Measurements from ENCODE around the gene OR6P1. TPM values are rescaled to one million over a fixed set of nuclear protein-coding genes. Genes with fewer than 3 reads are reported as not detected.
A peak's percentile ranks its signal among the peaks of the same experiment; 100 is the strongest.

The OR6P1 gene
- total RNA-seq, 3 donors from 2014 or later (not counting 1 experiment from before 2014, with no cell fraction given): not detected

DNA sequence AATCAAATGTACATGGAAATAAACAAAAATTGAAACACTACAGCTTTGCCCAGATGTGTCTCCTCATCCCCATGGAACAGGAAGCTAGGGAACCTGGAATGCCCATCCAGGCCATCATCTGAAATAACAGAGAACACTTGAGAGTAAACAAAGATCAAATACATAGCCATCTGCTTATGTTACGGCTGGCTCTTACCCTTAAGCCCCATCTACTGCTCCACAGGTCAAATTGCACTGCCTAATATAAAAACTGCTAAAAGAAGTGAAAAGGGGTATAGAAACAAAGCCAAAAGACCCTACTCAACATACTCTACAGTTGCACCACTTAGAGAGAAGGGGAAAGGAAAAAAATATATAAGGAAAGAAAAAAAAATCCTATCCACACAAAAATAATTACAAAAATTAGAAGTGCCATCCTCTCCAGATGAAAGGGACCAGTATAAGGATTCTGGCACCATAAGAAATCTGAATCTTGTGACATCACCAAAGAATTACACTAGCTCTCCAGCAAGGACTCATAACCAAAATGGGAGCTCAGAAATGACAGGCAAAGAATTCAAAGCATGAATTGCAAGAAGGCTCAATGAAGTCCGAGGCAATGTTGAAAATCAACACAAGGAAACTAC is 43.1 kb downstream of the OR6P1 start:
- Mint-ChIP-seq H3K9me3 (peaks cover 0 to 2% of the 10 kb centered on the region in 2 donors), H3K27me3 (ENCODE audit: low read depth in 2 of 2) (peaks cover 44 to 77% of the 10 kb centered on the region in 2 donors), H3K27ac (no peak overlapping the region), H3K4me3 (no peak overlapping the region), H3K4me1 (no peaks in the 10 kb centered on the region), H3K36me3 (peaks cover 9% of the 10 kb centered on the region)
- Histone ChIP-seq H3K27ac (ENCODE audit: low read length) (no peak overlapping the region), H3K27me3 (ENCODE audit: control insufficient read depth, insufficient read depth, low read length) (peaks cover 13% of the 10 kb centered on the region), H3K4me1 (ENCODE audit: control insufficient read depth, insufficient read depth, low read length) (no peaks in the 10 kb centered on the region), H3K9me3 (ENCODE audit: control insufficient read depth, insufficient read depth, low read length) (no peaks in the 10 kb centered on the region), H3K36me3 (ENCODE audit: control insufficient read depth, insufficient read depth, low read length) (no peaks in the 10 kb centered on the region), H3K4me3 (ENCODE audit: low read length) (no peak overlapping the region)
- intact Hi-C loops (cut with micrococcal nuclease): no loop called here
- peak in 2 of 3 donors; percentile 41 to 58 for ATAC-seq
- 48% methylated on average over 2 of the region's 2 CpGs for WGBS (ENCODE audit: insufficient coverage)
- peak in 1 of 2 donors; percentile 67 for DNase-seq
- peak; percentile 28 for TF ChIP-seq CTCF (IDR thresholded peaks at IDR 0.05)

- no peaks in the 10 kb centered on the region for H3K9me3 Mint-ChIP-seq
- Histone ChIP-seq H3K9me3 (ENCODE audit: control insufficient read depth, insufficient read depth, low read length) (no peaks in the 10 kb centered on the region), H3K36me3 (ENCODE audit: control insufficient read depth, insufficient read depth, low read length) (no peaks in the 10 kb centered on the region), H3K27me3 (ENCODE audit: control insufficient read depth, insufficient read depth, low read length) (peaks cover 10% of the 10 kb centered on the region), H3K4me3 (ENCODE audit: low read length) (no peak overlapping the region), H3K4me1 (ENCODE audit: control insufficient read depth, insufficient read depth, low read length) (no peaks in the 10 kb centered on the region), H3K27ac (ENCODE audit: low read length) (no peak overlapping the region)
- no peak for DNase-seq
- no peak overlapping the region for H3K4me3 Mint-ChIP-seq
- peaks cover 22 to 68% of the 10 kb centered on the region in 2 donors for H3K27me3 Mint-ChIP-seq (ENCODE audit: low read depth in 2 of 2)
- intact Hi-C loops (cut with micrococcal nuclease): no loop called here
- H3K36me3 Mint-ChIP-seq: no peaks in the 10 kb centered on the region
- no peak for ATAC-seq
- no peak overlapping the region for H3K27ac Mint-ChIP-seq
- TF ChIP-seq CTCF (IDR thresholded peaks at IDR 0.05): no peak
- 85% methylated on average over 1 of the region's 2 CpGs for WGBS (ENCODE audit: insufficient coverage)
- H3K4me1 Mint-ChIP-seq: no peaks in the 10 kb centered on the region
Measured at GRCh38 chr1:158521666-158522058, 48.7 kb downstream of the OR6P1 start.

DNA sequence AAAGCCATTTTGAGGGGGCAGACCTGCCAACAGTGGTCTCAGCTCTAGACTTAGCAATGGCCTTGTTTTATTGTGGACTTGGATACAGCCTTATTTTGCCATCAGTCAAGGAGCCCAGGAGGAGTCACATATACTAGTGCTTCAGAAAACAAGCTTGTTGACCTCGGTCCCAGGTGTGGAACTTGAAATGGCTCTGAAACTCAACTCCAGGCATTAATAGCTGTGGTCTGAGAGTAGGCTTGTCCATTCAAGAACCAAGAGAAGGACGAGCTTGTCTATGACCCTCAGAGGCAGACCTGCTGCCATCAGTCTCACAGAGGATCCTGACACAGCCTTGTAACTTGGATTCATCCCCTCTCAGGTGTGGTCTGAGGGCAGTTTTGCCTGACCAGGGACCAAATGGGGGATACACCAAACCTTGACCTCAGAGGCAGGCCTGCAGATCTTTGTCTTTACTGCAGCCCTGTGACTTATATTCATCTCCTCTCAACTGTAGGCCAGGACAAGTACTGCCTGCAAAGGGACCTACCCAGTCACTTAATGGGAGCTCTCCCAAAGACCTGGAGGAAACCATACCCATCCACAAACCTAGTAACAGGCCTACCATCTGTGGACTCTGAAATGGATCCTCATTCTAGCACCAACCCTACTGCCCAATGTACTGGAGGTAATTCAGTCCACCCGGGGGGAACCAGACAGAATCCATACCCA is 49.3 kb downstream of the OR6P1 start:
- no peaks in the 10 kb centered on the region for H3K36me3 ChIP-seq (ENCODE audit: control insufficient read depth, insufficient read depth, low read length)

More for the DNA sequence above, 49.3 kb downstream of the OR6P1 start:
- peaks cover 10% of the 10 kb centered on the region for H3K27me3 ChIP-seq (ENCODE audit: control insufficient read depth, insufficient read depth, low read length)
- H3K36me3 Mint-ChIP-seq: no peaks in the 10 kb centered on the region
- 87% methylated on average over 3 of the region's 3 CpGs for WGBS (ENCODE audit: insufficient coverage)
- intact Hi-C loops (cut with micrococcal nuclease): no loop called here
- H3K4me3 Mint-ChIP-seq: no peak overlapping the region
- H3K9me3 Mint-ChIP-seq: no peaks in the 10 kb centered on the region
- H3K27me3 Mint-ChIP-seq (ENCODE audit: low read depth in 2 of 2): peaks cover 22 to 67% of the 10 kb centered on the region in 2 donors
- TF ChIP-seq CTCF (IDR thresholded peaks at IDR 0.05): no peak
- no peaks in the 10 kb centered on the region for H3K9me3 ChIP-seq (ENCODE audit: control insufficient read depth, insufficient read depth, low read length)
- no peak for ATAC-seq
- no peak for DNase-seq
- H3K4me1 Mint-ChIP-seq: no peaks in the 10 kb centered on the region
- no peak overlapping the region for H3K27ac Mint-ChIP-seq
- H3K27ac ChIP-seq (ENCODE audit: low read length): no peak overlapping the region
- H3K4me1 ChIP-seq (ENCODE audit: control insufficient read depth, insufficient read depth, low read length): no peaks in the 10 kb centered on the region
- H3K4me3 ChIP-seq (ENCODE audit: low read length): no peak overlapping the region

Measured in natural killer cell (primary cell).